Skin epidermis (tissue), 12 donors: ENCODE measurements around the gene NT5DC1.

Source experiments
- H3K27ac ChIP-seq, 21 experiments: fragments of 200-600 bp; sonication (generic) in 11 of 21; one replicate each; pipeline ENCODE4 v1.5.0; 2020; ENCODE audit warnings: mild to moderate bottlenecking in 3 of 21, inconsistent platforms in 2 of 21, moderate library complexity in 2 of 21
- H3K4me3 ChIP-seq, 7 experiments: fragments of 200-600 bp; sonication (generic) in 2 of 7; one replicate each; pipeline ENCODE4 v1.5.0; 2020; ENCODE audit warnings: inconsistent platforms in 2 of 7, mild to moderate bottlenecking in 2 of 7, moderate library complexity in 1 of 7

The NT5DC1 gene

GRCh38 chr6:116126032-116126431 is 25.4 kb downstream of the NT5DC1 start, which contains the start of gene COL10A1:
Gene COL10A1, minus strand, starts transcription at chr6:116126132. Its CDS starts 640 bp downstream, at chr6:116125492.
- Histone ChIP-seq H3K27ac (no peak within 1 kb of the TSS), H3K4me3 (no peak within 1 kb of the TSS)

- Histone ChIP-seq H3K27ac (no peak overlapping the region), H3K4me3 (no peak overlapping the region)
Observed at GRCh38 chr6:116127771-116128493, 27.3 kb downstream of the NT5DC1 start.

- Histone ChIP-seq H3K4me3 (no peak overlapping the region), H3K27ac (no peak overlapping the region)
Observed at GRCh38 chr6:116133453-116133852, 32.8 kb downstream of the NT5DC1 start.

DNA sequence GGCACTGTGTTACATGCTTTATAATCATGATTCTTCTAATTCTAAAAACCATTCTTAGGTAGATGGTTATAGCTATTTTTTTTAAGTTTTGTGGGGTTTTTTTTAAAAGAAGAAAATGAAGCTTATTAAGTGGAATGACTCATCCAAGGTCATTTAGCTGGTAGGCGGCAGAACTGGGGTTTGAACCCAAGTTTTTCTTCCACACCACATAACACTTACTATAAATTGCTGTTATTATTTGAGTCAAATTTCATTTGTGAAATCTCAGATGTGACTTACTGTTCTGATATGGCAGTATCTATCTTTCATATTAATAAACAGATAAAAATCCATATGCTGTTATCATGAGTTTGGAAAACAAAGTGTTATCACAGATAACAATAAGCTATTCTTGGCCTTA is 35.7 kb downstream of the NT5DC1 start:
- Histone ChIP-seq H3K4me3 (no peak overlapping the region), H3K27ac (no peak overlapping the region)

GRCh38 chr6:116136933-116137340 is 36.3 kb downstream of the NT5DC1 start:
- H3K4me3 ChIP-seq = no peak overlapping the region
- no peak overlapping the region for H3K27ac ChIP-seq

DNA sequence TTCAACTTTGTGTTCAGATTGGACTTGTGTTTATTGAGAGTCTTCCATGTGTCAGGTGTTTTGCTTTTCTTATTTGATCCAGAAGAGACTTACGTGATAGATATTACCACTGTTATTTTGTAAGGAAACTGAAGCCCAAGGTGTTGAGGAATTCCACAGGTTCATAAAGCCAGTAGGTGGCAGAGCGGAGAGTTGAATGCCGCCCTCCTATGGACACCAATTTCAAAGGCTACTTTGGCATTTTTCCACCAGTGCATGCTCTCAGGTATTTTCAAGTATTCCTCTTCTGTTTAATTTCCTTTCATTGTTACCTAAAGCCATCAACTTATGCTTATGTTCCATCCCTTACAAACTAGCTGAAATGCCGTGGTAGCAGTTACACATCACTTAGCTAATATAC is 39.3 kb downstream of the NT5DC1 start:
- no peak overlapping the region for H3K4me3 ChIP-seq
- no peak overlapping the region for H3K27ac ChIP-seq

DNA sequence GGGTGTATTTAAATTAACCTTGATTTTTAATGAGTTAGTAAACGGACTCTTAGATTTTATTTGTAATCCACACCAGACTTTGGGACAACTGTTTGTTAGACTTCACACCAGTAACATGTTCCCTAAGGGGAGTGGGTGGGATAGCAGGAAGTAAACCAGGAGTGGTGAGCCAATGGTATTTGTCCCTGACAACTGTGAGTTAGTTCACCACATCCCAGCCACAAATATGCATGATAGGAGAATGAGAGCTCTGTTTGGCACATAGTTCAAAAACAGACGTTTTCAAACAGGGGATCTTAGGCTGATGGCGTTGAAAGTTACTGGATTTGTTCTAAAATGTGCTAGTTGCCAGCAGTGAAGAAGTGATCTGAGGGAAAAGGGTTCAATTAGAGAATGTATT is 44.0 kb downstream of the NT5DC1 start:
- peak overlapping the region in 1 of 21 experiments; percentile 3 for H3K27ac ChIP-seq
- no peak overlapping the region for H3K4me3 ChIP-seq

DNA sequence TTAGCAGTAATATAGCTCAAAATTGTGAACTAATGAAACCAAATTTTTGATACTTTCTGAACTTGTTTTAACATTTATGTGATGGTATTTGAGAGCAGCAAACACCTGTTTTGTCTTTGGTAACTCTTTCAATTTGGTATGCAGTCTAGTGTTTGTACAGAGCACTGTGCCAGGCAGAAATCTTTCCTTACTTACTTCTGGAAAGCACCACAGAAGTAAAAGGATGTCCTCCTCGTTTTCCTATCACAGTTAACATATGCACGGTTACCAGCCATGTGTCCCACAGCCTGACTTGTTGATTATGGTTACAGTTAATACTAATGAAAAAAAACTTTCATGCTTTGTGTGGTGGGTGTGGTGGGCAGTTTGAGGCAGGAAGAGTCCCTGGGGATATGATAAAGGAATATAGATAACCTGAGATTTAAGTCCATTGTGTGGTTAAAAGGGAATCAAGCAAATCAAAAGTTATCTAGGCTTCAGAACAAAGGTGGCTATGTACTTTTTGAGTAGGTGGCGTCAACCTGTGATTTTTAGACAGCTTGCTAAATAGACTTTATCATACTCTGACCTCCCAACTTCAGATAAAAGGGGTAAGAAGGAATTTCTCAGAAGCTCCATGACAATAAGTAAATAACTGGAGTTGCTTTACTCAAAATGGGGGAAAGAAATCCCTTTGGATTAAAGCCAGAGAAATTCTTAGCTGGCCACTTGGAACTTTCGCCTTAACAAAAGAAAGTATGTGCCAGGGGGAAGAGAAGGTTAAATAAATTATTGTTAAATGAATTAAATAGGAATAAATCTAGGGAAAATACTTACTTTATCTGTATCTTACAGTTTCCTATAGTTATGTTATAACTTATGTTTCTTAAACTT is 45.4 kb downstream of the NT5DC1 start:
- H3K4me3 ChIP-seq = no peak overlapping the region
- no peak overlapping the region for H3K27ac ChIP-seq

- H3K4me3 ChIP-seq = no peak overlapping the region
- no peak overlapping the region for H3K27ac ChIP-seq
Observed at GRCh38 chr6:116152620-116153019, 52.0 kb downstream of the NT5DC1 start.

GRCh38 chr6:116154887-116155286 is 54.2 kb downstream of the NT5DC1 start:
- Histone ChIP-seq H3K27ac (no peak overlapping the region), H3K4me3 (no peak overlapping the region)

GRCh38 chr6:116156405-116157326 is 56.0 kb downstream of the NT5DC1 start:
- H3K4me3 ChIP-seq = no peak overlapping the region
- no peak overlapping the region for H3K27ac ChIP-seq

GRCh38 chr6:116157391-116157790 is 56.7 kb downstream of the NT5DC1 start:
- no peak overlapping the region for H3K4me3 ChIP-seq

DNA sequence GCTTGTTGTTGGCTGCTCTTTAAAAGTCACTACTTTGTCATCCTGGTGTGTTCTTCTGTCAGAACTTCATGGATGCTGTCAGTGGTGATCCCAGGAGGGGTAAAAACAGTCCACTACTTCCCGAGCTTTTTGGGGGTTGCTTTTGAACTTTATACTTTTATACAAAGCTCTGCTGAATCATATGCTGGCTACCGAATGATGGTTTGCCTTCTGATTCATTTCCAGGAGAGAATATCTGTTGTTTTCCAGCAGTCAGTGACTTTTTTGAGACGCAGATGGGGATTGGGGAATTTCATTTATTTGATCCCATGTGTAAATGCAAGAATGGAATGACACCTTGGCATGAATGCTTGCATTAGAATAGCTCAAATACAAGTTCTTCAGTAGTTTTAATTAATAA is 58.0 kb downstream of the NT5DC1 start:
- H3K27ac ChIP-seq = peak overlapping the region in 1 of 21 experiments; percentile 12
- H3K4me3 ChIP-seq = no peak overlapping the region

More at GRCh38 chr6:116157391-116157790, 56.7 kb downstream of the NT5DC1 start:
- H3K27ac ChIP-seq = no peak overlapping the region

- Histone ChIP-seq H3K4me3 (no peak overlapping the region), H3K27ac (no peak overlapping the region)
Observed at GRCh38 chr6:116159782-116160524, 59.3 kb downstream of the NT5DC1 start.

DNA sequence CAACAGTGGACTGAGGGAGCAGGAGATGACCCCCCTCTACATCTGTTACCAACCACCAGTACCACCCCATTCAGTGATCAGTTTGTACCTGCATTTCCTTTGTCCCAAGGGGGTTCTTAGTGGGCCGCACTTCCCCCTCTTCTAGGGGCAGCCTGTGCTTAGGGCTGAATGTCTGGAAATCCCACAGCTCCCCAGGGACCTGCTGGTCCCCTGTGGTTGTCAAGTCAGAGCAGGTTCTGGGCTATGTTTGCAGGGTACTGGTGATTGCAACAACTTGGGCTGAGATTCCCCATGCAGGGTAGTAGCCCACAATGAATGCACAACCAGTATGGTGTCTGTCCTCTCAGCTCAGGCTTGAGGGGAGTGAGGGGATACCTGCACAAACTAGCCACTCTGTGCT is 64.9 kb downstream of the NT5DC1 start:
- H3K4me3 ChIP-seq = no peak overlapping the region
- H3K27ac ChIP-seq = no peak overlapping the region

GRCh38 chr6:116166369-116166768 is 65.7 kb downstream of the NT5DC1 start:
- Histone ChIP-seq H3K27ac (no peak overlapping the region), H3K4me3 (no peak overlapping the region)

DNA sequence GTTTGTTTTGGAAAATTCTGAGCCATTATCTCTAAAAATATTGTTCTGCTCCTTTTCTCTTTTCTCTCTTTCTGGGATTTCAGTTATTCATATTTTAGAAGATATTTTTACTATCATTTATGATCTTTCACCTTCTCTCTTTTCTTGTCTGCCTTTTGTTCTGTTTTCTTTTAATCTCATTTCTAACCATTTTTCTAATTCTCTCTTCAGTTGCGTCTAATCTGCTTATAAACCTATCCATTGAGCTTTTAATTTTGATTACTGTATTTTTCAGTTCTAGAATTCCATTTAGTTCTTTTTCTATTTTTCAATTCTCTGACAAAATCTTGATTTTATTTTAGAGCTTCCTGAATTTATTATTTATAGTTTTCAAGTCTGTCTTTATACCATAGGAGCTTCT is 67.5 kb downstream of the NT5DC1 start:
- Histone ChIP-seq H3K27ac (no peak overlapping the region), H3K4me3 (no peak overlapping the region)

GRCh38 chr6:116169880-116170279 is 69.2 kb downstream of the NT5DC1 start:
- no peak overlapping the region for H3K27ac ChIP-seq
- no peak overlapping the region for H3K4me3 ChIP-seq

GRCh38 chr6:116170358-116171057 is 69.9 kb downstream of the NT5DC1 start:
- H3K4me3 ChIP-seq = no peak overlapping the region
- H3K27ac ChIP-seq = no peak overlapping the region
